ENCODE results near the gene KLF7. TPM values are rescaled to one million over a fixed set of nuclear protein-coding genes. Genes with fewer than 3 reads are reported as not detected.

The KLF7 gene
- total and polyA plus RNA-seq, 2 donors (not counting 1 experiment from before 2014, with no cell fraction given): 12.9 to 21.0 TPM

DNA sequence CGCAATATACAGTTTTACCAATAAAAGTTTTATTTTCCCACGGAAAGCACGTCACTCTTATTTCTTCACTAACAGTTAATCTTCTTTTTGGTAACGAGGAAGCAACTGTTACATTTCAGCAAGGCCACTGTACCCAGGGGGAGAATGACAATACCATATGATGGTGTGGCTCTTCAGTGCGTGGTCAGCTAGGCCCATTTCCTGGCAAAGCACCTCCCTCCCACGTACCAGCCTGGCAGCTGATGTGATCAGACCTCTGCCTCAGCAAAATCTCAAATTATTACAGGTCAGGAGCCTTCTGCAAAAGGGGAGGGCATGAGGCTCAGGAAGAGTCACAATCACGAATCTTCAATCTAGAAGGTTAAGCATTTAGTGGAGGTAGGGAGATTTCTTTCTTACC is 55.4 kb downstream of the KLF7 start:
- H4K20me1 ChIP-seq (ENCODE audit: control insufficient read depth, extremely low read depth, insufficient read depth, low read length): no peaks in the 10 kb centered on the region
- TF ChIP-seq EZH2 (IDR thresholded peaks at IDR 0.05; ENCODE audit: low read length, missing control alignments): no peak
- TF ChIP-seq, protein P1, sequence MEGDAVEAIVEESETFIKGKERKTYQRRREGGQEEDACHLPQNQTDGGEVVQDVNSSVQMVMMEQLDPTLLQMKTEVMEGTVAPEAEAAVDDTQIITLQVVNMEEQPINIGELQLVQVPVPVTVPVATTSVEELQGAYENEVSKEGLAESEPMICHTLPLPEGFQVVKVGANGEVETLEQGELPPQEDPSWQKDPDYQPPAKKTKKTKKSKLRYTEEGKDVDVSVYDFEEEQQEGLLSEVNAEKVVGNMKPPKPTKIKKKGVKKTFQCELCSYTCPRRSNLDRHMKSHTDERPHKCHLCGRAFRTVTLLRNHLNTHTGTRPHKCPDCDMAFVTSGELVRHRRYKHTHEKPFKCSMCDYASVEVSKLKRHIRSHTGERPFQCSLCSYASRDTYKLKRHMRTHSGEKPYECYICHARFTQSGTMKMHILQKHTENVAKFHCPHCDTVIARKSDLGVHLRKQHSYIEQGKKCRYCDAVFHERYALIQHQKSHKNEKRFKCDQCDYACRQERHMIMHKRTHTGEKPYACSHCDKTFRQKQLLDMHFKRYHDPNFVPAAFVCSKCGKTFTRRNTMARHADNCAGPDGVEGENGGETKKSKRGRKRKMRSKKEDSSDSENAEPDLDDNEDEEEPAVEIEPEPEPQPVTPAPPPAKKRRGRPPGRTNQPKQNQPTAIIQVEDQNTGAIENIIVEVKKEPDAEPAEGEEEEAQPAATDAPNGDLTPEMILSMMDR (conservative IDR thresholded peaks at IDR 0.05 in 1 of 2, IDR thresholded peaks at IDR 0.05 in 1 of 2; ENCODE audit: low read depth in 1 of 2, low read length in 2 of 2): no peak
- no peak overlapping the region for H3K9ac ChIP-seq (ENCODE audit: insufficient read depth, low read length)
- H3K27ac ChIP-seq (ENCODE audit: insufficient read depth, low read length): no peak overlapping the region
- H3K27me3 ChIP-seq (ENCODE audit: control insufficient read depth, insufficient read depth, low read length): no peaks in the 10 kb centered on the region
- H2AFZ ChIP-seq (ENCODE audit: low read length): no peak overlapping the region
- H3K4me2 ChIP-seq (ENCODE audit: extremely low read depth, insufficient read depth, low read length): no peak overlapping the region
- no peak for DNase-seq (ENCODE audit: low read depth in 2 of 2)
- H3K4me3 ChIP-seq (replicated peaks in 1 of 4; ENCODE audit: control extremely low read depth in 1 of 4, insufficient read depth in 1 of 4, low read depth in 3 of 4, low read length in 4 of 4): no peak overlapping the region
- H3K79me2 ChIP-seq (ENCODE audit: control insufficient read depth, insufficient read depth, low read length): peaks cover 42% of the 10 kb centered on the region
- no peaks in the 10 kb centered on the region for H3K4me1 ChIP-seq (ENCODE audit: control insufficient read depth, extremely low read depth, insufficient read depth, low read length)
- H3K36me3 ChIP-seq (ENCODE audit: control insufficient read depth, insufficient read depth, low read length): peaks cover 6% of the 10 kb centered on the region
- no peaks in the 10 kb centered on the region for H3K9me3 ChIP-seq (ENCODE audit: control insufficient read depth, insufficient read depth, low read depth, low read length)

DNA sequence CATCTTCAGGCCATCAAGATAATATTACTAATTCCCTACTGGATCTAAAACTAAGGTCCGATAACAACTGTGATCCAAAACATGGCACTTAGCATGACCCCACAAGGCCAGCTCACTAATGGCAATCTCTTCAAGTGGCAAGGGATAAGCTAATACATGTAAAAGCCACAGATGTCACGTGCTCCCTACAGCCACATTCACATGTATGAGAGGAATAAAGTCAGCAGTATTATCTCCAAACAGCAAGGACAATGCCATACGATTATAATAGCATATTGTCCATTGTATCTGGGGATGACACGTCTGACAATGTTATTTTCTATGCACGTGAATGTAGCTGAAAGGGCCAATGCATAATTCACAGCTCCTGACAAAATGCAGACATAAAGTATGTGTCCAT is 56.0 kb downstream of the KLF7 start:
- Histone ChIP-seq H3K79me2 (ENCODE audit: control insufficient read depth, insufficient read depth, low read length) (peaks cover 38% of the 10 kb centered on the region), H3K27ac (ENCODE audit: insufficient read depth, low read length) (no peak overlapping the region), H2AFZ (ENCODE audit: low read length) (no peak overlapping the region), H3K4me2 (ENCODE audit: extremely low read depth, insufficient read depth, low read length) (no peak overlapping the region), H3K4me1 (ENCODE audit: control insufficient read depth, extremely low read depth, insufficient read depth, low read length) (no peaks in the 10 kb centered on the region), H3K27me3 (ENCODE audit: control insufficient read depth, insufficient read depth, low read length) (no peaks in the 10 kb centered on the region), H4K20me1 (ENCODE audit: control insufficient read depth, extremely low read depth, insufficient read depth, low read length) (no peaks in the 10 kb centered on the region), H3K9ac (ENCODE audit: insufficient read depth, low read length) (no peak overlapping the region), H3K4me3 (replicated peaks in 1 of 4; ENCODE audit: control extremely low read depth in 1 of 4, insufficient read depth in 1 of 4, low read depth in 3 of 4, low read length in 4 of 4) (no peak overlapping the region), H3K36me3 (ENCODE audit: control insufficient read depth, insufficient read depth, low read length) (peaks cover 6% of the 10 kb centered on the region), H3K9me3 (ENCODE audit: control insufficient read depth, insufficient read depth, low read depth, low read length) (no peaks in the 10 kb centered on the region)
- no peak for TF ChIP-seq EZH2 (IDR thresholded peaks at IDR 0.05; ENCODE audit: low read length, missing control alignments)
- TF ChIP-seq, protein P1 (conservative IDR thresholded peaks at IDR 0.05 in 1 of 2, IDR thresholded peaks at IDR 0.05 in 1 of 2; ENCODE audit: low read depth in 1 of 2, low read length in 2 of 2): no peak
- no peak for DNase-seq (ENCODE audit: low read depth in 2 of 2)

DNA sequence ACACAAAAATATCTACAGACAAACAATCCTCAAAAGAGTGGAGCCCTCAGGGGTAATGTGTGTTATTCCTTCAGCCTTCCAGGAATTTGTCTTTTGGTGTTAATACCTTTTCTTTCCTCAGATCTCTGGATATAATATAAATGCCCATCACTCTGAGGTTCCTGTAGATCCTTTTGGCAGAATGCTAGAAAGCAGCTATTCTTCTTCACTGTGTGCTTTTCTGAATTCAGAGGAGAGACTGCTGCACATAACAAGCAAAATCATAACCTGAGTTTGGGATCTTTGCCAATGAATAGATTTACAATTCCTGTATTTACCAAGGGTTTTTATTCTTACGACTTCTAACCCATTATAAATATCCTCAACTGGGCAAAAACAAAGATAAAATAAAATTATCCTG is 57.3 kb downstream of the KLF7 start:
- no peak for DNase-seq (ENCODE audit: low read depth in 2 of 2)
- Histone ChIP-seq H3K9ac (ENCODE audit: insufficient read depth, low read length) (no peak overlapping the region), H3K4me1 (ENCODE audit: control insufficient read depth, extremely low read depth, insufficient read depth, low read length) (no peaks in the 10 kb centered on the region), H3K4me3 (replicated peaks in 1 of 4; ENCODE audit: control extremely low read depth in 1 of 4, insufficient read depth in 1 of 4, low read depth in 3 of 4, low read length in 4 of 4) (no peak overlapping the region), H4K20me1 (ENCODE audit: control insufficient read depth, extremely low read depth, insufficient read depth, low read length) (no peaks in the 10 kb centered on the region), H3K4me2 (ENCODE audit: extremely low read depth, insufficient read depth, low read length) (no peak overlapping the region), H3K9me3 (ENCODE audit: control insufficient read depth, insufficient read depth, low read depth, low read length) (no peaks in the 10 kb centered on the region), H3K27me3 (ENCODE audit: control insufficient read depth, insufficient read depth, low read length) (no peaks in the 10 kb centered on the region), H3K36me3 (ENCODE audit: control insufficient read depth, insufficient read depth, low read length) (peaks cover 6% of the 10 kb centered on the region), H3K27ac (ENCODE audit: insufficient read depth, low read length) (no peak overlapping the region), H2AFZ (ENCODE audit: low read length) (no peak overlapping the region), H3K79me2 (ENCODE audit: control insufficient read depth, insufficient read depth, low read length) (peaks cover 36% of the 10 kb centered on the region)
- TF ChIP-seq, protein P1 (conservative IDR thresholded peaks at IDR 0.05 in 1 of 2, IDR thresholded peaks at IDR 0.05 in 1 of 2; ENCODE audit: low read depth in 1 of 2, low read length in 2 of 2): no peak
- TF ChIP-seq EZH2 (IDR thresholded peaks at IDR 0.05; ENCODE audit: low read length, missing control alignments): no peak

All from fibroblast of lung (primary cell).